SIG-M5 (cell line): ENCODE measurements around the gene MED12.
"Not testable (repeated sequence)": the region's sequence is repeated elsewhere in the genome, so short reads cannot be mapped to it uniquely, and the experiment has no call there.

Experiments used
- DNase-seq: peaks from one replicate; lab custom pipeline; 2025; lab: John Stamatoyannopoulos, UW

MED12 gene

DNA sequence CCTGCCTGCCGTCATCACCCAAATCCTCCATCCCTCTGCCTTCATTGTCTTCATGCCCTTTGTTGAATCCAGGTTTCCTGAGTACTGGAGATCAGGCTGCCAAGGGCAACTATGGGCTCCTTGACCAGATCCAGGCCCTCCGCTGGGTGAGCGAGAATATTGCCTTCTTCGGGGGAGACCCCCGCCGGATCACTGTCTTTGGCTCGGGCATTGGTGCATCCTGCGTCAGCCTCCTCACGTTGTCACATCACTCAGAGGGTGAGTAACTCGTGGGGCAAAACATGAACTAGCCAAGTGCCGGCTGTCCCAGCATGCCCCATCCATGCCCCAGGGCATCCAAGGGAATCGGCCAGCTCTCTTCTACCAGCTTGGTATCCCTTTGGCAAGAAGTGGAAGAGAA is 45.7 kb downstream of the MED12 start:
- DNase-seq: no peak

DNA sequence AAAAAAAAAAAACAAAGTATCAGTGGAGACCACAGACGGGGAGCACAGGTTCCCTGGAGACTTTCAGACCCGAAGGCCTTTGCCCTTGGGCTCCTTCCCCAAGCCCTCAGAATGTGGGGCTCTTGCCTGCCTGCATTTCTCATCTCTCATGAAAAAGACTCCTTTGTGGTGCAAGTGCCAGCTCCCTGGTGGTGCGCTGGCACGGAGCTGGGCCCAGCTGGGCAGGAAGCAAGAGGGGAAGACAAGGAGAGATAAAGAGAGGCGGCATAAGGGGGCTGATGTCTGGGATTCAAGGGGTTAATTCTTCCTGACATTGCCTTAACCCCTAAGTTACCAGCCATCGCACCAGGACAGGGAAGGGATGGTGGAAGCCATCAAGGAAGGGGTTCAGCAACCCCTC is 48.1 kb downstream of the MED12 start:
- DNase-seq: no peak

DNA sequence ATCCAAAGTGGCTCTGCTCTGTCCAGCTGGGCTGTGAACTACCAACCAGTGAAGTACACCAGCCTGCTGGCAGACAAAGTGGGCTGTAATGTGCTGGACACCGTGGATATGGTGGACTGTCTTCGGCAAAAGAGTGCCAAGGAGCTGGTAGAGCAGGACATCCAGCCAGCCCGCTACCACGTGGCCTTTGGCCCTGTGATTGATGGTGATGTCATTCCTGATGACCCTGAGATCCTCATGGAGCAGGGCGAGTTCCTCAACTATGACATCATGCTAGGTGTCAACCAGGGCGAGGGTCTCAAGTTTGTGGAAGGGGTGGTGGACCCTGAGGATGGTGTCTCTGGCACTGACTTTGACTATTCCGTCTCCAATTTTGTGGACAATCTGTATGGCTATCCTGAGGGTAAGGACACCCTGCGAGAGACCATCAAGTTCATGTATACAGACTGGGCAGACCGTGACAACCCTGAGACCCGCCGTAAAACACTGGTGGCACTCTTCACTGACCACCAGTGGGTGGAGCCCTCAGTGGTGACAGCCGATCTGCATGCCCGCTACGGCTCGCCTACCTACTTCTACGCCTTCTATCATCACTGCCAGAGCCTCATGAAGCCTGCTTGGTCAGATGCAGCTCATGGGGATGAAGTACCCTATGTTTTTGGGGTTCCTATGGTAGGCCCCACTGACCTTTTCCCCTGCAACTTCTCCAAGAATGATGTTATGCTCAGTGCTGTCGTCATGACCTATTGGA is 48.8 kb downstream of the MED12 start:
- DNase-seq: no peak

DNA sequence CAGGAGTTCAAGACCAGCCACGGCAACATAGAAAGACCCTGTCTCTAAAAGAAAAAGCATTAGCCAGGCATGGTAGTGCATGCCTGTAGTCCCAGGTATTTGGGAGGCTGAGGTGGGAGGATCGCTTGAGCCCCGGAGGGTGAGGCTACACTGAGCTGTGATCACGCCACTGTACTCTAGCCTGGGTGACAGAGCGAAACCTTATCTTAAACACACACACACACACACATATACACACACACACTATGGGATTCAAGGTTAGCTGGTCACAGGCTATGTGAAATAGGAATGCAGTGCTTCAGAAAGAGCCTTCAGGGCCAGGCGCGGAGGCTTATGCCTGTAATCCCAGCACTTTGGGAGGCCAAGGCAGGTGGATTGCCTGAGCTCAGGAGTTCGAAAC is 49.7 kb downstream of the MED12 start:
- DNase-seq: no peak

DNA sequence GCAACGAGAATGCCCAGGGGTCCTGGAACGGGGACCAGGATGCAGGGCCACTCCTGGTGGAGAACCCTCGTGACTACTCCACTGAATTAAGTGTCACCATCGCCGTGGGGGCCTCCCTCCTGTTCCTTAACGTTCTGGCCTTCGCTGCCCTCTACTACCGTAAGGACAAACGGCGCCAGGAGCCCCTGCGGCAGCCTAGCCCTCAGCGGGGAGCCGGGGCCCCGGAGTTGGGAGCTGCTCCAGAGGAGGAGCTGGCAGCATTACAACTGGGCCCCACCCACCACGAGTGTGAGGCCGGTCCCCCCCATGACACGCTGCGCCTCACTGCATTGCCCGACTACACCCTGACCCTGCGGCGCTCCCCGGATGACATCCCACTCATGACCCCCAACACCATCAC is 51.2 kb downstream of the MED12 start:
- no peak for DNase-seq

DNA sequence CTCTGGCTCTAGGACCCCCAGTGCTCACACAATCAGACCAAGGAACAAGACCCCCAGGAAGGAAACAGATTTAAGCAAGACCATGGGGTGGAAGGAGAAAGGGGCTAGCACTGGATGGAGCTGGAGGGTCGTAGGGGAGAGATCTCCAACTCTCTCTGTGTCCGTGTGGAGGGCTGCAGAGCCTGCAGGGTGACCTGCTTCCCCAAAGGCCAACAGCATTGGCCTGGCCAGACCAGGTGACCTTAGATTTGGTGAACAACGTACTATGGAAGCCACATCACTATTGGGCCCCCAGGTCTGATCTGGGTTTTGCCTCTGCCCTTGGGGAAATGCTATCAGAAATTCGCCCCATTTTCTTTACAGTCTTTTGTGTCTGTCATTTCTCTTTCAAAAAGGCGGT is 52.3 kb downstream of the MED12 start:
- DNase-seq: no peak

DNA sequence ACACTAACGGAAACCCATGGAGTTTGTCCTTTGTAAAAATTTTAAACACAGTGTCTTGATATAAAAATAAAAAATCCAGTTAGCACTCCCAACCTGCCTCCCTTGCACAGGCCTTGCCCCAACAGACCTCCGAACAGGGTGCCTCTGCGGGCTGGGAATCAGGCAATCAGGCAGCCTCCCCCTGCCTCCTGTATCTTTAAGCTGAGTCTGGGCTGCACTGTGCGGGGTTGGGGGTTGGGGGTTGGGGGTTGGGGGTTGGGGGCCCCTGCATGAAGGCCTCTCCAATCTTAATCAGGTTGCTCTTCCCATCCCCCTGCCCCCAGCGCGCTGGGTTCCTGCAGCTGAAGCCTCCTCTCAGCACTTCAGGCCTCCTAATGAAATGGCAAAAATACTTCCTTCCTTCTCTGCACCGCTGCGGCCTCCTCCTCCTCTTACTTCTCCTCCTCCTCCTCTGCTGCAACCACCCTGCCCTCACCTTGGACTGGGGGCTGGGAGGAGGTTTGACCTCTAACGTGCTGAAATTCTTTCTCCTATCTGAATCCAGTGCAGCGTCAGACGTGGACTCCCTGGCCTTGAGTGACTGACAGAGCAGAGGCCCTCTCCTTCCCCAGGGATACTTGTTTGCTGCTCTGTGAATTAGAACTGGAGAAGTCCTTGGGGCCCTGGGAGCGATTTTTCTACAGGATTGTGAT is 52.9 kb downstream of the MED12 start:
- no peak for DNase-seq

DNA sequence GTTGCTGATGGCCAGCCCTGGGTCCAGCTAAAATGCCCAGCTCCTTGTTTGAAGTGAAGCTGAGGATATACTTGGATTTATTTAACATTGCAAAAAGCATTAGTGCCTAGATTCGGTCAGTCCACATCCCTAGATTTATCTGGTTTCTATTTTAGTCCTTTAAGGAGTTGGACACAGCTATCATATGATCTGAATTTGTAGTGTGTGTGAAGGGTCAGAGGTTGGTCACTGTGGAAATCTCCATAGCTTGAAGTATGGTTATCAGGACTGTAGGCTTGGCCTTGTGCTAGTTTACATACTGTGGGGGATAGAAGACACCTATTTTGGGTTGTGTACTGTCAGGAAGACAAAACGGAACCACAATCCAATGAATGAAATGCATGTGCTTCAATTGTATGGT is 55.0 kb downstream of the MED12 start:
- DNase-seq: no peak

DNA sequence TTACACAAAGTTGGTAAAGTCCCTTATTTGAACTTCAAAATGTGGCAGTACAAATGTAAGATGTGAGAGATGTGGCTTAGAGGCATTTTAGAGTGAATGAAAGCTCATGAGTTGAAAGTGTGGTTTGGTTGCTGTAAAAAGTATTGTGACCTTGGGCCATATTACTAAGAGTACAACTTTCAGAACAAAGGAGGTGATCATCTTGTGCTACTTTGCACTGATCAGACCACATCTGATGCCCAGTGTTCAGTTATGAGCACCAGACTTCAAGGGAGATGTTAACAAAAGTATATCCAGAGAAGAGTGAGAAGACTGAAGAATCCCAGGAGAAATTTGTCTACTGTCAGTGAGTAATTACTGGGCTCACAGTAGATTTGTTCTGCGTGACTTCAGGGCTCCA is 56.4 kb downstream of the MED12 start:
- no peak for DNase-seq

DNA sequence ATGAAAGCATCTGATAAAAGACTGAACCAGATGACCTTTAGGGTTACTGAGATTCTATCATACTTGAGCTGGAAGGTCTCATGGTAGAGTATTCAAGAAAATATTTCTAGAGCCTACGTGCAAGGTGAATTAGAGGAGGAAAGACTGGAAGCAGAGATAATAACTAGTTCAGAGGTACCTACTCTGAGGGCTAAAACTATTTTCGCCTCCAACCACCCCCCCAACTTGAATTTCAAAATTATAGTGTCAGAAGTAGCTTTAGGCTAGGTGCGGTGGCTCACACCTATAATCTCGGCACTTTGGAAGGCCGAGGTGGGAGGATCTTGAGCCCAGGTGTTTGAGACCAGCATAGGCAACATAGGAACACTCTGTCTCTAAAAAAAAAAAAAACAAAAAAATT is 57.1 kb downstream of the MED12 start:
- DNase-seq: no peak

DNA sequence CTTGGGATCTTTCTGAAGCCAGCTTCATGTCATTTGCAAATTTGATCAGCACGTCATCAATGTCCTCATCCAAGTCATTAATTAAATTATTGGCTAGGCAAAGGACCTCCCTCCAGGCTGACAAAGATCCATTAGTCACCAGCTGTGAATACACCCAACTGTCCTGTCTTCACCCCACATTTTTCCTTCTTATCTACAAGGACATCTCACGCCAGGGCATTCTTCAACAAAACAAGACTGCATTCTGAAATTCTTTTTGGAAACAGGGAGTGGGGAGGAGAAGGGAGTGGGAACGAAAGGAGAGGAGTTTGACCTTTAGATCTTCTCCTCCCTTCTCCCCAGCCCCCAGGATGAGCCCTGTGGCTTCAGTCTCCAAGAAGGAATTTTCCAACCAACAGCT is 58.9 kb downstream of the MED12 start:
- no peak for DNase-seq

DNA sequence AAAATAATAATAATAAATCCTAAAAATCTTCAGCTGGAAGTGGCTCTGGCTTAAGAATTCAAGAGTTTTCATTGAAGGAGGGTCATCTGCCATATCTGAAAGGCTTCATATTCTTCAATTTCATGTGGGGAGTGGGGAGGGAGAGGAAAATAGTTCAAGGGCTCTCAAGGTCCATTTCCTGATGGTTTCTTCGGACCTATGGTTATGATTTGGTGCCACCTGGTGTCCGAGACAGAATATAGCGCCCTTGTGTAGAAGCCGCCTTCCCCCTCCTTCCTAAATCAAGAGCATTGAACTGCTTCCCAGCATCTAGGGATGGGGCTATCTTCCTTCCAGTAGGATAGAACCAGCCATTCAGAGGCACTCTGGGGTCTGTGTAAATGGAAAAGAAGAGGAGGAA is 60.5 kb downstream of the MED12 start:
- DNase-seq: no peak

DNA sequence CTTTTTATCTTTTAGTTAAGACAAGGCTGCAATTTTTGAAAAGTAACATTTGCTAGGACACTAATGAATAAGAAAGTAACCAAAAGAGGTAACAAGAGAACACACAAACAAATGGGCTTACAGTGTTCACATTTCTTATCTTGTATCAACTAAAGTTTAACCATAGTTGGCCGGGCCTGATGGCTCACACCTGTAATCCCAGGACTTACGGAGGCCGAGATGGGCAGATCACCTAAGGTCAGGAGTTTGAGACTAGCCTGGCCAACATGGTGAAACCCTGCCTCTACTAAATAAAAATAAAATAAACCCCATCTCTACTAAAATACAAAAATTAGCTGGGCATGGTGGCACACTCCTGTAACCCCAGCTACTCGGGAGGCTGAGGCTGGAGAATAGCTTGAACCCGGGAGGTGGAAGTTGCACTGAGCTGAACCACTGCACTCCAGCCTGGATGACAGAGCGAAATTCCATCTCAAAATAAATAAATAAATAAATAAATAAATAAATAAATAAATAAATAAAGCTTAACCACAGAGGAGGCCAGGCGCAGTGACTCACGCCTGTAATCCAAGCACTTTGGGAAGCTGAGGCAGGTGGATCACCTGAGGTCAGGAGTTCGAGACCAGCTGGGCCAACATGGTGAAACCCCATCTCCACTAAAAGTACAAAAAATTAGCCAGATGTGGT is 62.3 kb downstream of the MED12 start:
- DNase-seq: not testable (repeated sequence)

DNA sequence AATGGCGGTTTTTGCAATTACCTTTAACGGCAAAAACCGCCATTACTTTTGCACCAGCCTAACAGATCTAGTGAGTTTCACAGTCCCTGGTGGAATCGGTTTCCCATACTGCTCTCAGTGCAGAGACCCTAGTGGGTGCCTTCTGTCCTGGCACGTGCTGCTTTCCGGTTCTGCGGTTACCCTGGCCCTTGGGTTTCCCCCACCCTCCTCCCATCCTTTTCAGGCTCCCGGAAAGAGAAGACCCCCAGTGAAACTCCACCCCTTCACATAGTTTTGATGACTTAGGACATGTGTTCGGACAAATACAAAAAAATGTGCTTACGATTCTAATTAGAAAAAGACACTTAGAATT is 63.1 kb downstream of the MED12 start:
- DNase-seq: no peak

DNA sequence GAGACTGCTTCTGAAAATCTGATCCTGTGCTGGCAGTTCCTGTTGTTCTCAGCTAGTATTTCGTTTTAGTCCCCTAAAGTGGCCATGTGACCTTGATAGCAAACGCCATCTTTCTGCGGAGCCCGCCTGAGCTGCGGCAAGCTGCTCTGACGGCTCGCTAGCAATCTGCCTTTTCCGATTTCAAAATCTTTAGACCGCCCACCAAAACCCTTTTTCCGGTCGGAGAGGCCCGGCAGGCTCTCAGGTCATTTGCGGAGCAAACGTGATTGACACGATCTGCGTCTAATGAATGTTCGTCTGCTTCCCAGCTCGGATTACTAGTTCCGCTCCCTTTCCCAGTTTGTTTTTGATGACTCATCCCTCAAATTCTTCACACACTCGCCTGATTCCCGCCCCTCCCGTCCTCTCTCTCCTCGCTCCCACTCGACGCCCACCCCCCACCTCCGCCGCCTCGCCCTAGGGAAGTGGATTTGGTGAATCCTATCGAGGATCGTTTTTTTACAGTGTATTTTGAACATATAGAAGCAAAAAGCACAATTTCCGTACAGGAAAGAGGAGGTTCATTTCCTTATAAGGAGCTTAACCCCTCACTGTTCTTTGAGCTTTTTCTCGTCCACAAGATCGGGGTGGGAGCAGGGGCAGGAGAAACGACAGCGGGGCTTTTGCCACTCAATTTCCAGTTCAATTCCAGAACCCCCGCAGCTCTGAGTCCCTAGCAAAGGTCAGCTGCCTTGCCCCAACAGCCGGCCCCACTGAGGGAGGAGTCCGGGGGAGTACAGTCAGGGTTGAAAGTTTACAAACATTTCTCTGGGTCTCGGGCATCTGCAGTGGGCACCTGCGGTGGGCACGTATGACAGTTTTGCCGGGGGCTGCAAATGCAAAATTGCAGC is 63.8 kb downstream of the MED12 start:
- DNase-seq: peak; percentile 64

DNA sequence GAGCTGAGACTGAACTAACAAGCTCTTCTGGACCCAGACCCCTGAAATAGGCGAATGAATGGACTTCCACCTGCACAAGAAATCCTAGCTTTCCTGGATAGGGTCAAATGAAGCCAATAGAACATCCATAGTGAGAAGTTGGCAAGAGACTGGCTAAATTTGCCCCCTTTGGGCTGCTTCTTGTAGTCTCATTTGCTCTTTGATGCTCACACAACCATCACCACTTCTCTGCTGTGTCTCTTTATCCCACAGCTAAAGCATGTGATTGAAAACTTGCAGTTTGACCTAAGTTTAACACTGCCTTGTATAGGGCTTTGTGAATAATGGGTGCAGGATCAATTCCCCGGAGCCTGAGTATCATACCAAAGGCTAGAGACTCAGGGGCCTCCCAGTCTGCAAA is 64.5 kb downstream of the MED12 start:
- DNase-seq: no peak

DNA sequence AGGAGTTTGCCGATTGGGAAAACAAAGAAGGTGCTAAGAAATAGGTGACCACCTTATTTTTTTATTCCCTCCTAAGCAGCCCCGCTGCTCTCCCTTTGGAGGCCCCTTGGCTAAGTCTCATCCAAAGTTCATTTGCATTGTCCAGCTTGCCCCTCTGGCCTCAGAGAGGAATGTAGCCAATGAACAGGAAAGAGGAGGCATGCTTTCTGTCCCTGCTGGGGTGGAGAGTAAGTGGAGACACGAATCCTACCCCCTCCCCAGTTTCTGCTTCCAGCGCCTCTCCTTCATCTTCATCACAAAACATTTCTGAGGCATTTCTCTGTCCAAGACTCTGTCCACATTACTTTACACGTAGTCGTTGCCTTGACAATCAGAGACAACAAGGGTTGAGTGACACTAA is 64.9 kb downstream of the MED12 start:
- no peak for DNase-seq

DNA sequence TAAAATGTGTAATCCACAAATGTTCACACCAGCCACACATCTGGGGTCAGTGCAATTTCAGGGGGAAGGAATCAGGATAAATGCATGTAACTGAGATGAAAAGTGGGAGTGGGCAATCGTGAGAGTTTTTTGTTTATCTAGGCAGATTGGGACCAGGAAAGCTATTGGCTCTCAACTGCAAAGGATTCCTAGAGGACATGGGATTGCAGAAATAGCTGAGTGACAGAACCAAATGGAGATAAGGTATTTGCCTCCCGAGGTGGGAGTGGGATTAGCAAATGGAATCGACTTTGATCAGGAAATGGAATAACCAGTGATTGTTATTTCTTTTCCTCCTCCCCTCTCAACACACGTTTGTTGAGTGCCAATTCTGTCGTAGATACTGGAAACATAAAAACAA is 65.7 kb downstream of the MED12 start:
- DNase-seq: no peak

DNA sequence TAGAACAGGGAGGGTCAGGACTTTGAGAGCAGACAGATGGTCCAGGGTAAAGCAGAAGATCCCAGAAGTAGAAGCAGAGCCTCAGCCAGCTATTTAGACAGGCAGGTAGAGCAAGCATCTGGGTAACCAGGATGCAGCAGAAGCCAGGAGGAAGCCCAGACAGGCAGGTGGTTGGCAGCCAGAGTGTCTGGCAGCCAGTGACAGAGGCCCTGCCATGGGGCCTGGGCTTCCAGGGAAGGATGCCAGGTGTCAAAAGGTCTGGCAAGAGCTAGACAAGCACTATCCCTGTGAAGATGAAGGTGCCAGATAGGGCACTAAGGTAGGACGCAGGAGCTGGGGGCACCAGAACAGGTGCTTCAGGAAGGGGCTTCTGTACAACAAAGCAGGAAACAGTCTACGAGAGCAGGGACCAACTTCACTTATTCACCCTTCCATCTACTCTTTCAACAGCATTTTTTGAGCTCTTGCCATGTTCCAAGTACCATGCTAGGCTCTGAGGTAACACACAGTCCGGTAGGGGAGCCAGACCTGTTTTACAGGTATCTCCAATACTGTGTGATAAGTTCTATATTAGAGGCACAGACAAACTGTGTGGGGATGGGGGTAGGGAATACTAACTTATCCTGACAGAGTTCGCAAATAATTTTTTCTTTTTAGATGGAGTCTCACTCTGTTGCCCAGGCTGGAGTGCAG is 66.6 kb downstream of the MED12 start:
- no peak for DNase-seq

DNA sequence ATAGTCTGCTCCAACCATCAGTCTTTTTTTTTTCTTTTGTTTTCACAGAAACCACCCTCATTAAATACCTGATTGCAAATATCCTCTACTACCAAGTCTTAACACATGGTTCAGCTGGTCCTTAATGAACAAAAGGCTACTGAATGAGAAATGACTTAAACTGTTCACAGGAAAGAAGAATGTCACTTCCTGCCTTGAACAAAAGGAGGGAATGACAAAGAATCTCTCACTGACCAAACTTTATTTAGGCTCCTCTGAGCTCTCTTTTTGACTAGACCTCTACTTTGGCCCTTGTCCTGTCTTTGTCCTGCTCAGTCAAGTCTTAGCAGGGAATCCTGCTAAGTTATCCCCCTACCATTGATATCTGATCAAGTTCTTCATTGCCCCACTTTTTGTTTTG is 72.9 kb downstream of the MED12 start:
- DNase-seq: no peak
